MCF 10A (cell line): ENCODE measurements around the gene MYL10. TPM values are rescaled to one million over a fixed set of nuclear protein-coding genes. Genes with fewer than 3 reads are reported as not detected.
"Not testable (repeated sequence)": the region's sequence is repeated elsewhere in the genome, so short reads cannot be mapped to it uniquely, and the experiment has no call there.

Experiments
- BruUV-seq: library from RNA; stranded (reverse); fragments of 400-500 nt; replicated peaks from 2 replicates; lab custom pipeline; 2021; lab: Mats Ljungman, UMichigan
- CTCF ChIA-PET: fragments of 300-600 bp; sonication (Branson Sonifier 250); formaldehyde crosslinking; extraction: SDS; loops from one replicate; lab custom pipeline; 2021; ENCODE audit warnings: antibody characterized with exemption, inconsistent platforms; lab: Yijun Ruan, JAX
- POLR2A ChIA-PET: fragments of 300-600, 350-650 bp; sonication (Branson Sonifier 250); formaldehyde crosslinking; extraction: SDS; loops from one replicate; lab custom pipeline; 2020; ENCODE audit warnings: antibody characterized with exemption, inconsistent platforms; lab: Yijun Ruan, JAX
- DNase-seq: peaks from one replicate; pipeline ENCODE4 v3.0.0-alpha.2; 2018; ENCODE audit not compliant: unreplicated experiment
- H3K27ac Mint-ChIP-seq: one replicate; pipeline ENCODE4 v1.8.0; 2022; ENCODE audit warnings: mild to moderate bottlenecking, low read depth, mixed read lengths; ENCODE audit not compliant: unreplicated experiment
- H3K27me3 Mint-ChIP-seq: one replicate; pipeline ENCODE4 v1.8.0; 2022; ENCODE audit warnings: mixed read lengths; ENCODE audit not compliant: insufficient read depth, unreplicated experiment
- H3K36me3 Mint-ChIP-seq: one replicate; pipeline ENCODE4 v1.8.0; 2022; ENCODE audit warnings: mild to moderate bottlenecking, moderate library complexity, mixed read lengths; ENCODE audit not compliant: insufficient read depth, unreplicated experiment
- H3K4me1 Mint-ChIP-seq: one replicate; pipeline ENCODE4 v1.8.0; 2022; ENCODE audit warnings: mixed read lengths; ENCODE audit not compliant: insufficient read depth, unreplicated experiment
- H3K4me3 Mint-ChIP-seq: one replicate; pipeline ENCODE4 v1.8.0; 2022; ENCODE audit warnings: mild to moderate bottlenecking, moderate library complexity, mixed read lengths; ENCODE audit not compliant: unreplicated experiment
- H3K9me3 Mint-ChIP-seq: one replicate; pipeline ENCODE4 v1.8.0; 2022; ENCODE audit warnings: mixed read lengths; ENCODE audit not compliant: unreplicated experiment
- intact Hi-C: fragments of 100-400 bp; cut with micrococcal nuclease; formaldehyde crosslinking; loops from 2 replicates; pipeline ENCODE4 v1.14.1; 2022
- total RNA-seq: library from RNA; stranded (reverse); gene quantifications from 2 replicates; pipeline ENCODE4 v1.2.3, GENCODE V29; 2022
- TF ChIP-seq, protein P1 (sequence below): fragments of 200-600 bp; IDR thresholded peaks from one replicate; pipeline ENCODE4 v1.8.0; 2022; ENCODE audit warnings: antibody characterized with exemption, mild to moderate bottlenecking; ENCODE audit not compliant: unreplicated experiment

MYL10 gene
- total RNA-seq, 1 experiment from 2014 or later = not detected

DNA sequence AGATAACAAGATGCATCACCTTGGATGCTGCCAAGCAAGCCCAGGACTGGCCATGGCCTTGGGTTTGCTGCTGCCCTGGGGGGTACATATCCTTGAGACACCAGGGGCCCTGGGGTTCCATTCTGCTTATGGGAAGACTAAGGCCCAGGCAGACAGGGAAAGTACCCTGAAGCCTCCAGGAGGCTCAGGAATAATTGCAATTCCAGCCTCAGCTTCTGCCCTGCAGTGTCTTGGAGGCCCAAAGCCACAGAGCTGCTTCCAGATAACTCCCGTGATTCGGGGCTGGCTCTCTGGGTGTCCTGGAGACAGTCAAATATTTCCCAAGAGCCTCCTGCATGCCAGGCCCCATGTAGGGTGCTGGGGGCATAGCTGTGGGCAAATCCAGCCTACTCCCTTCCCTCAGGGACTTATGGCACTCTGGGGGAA is 22.6 kb downstream of the MYL10 start:
- H3K27ac Mint-ChIP-seq = no peak overlapping the region
- BruUV-seq = no TSS peak
- no peaks in the 10 kb centered on the region for H3K4me1 Mint-ChIP-seq
- intact Hi-C loops = no loop called here
- no peaks in the 10 kb centered on the region for H3K9me3 Mint-ChIP-seq
- TF ChIP-seq, protein P1, sequence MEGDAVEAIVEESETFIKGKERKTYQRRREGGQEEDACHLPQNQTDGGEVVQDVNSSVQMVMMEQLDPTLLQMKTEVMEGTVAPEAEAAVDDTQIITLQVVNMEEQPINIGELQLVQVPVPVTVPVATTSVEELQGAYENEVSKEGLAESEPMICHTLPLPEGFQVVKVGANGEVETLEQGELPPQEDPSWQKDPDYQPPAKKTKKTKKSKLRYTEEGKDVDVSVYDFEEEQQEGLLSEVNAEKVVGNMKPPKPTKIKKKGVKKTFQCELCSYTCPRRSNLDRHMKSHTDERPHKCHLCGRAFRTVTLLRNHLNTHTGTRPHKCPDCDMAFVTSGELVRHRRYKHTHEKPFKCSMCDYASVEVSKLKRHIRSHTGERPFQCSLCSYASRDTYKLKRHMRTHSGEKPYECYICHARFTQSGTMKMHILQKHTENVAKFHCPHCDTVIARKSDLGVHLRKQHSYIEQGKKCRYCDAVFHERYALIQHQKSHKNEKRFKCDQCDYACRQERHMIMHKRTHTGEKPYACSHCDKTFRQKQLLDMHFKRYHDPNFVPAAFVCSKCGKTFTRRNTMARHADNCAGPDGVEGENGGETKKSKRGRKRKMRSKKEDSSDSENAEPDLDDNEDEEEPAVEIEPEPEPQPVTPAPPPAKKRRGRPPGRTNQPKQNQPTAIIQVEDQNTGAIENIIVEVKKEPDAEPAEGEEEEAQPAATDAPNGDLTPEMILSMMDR = no peak
- no peaks in the 10 kb centered on the region for H3K27me3 Mint-ChIP-seq
- no peak for DNase-seq
- no peak overlapping the region for H3K4me3 Mint-ChIP-seq
- POLR2A ChIA-PET = no interaction called here
- CTCF ChIA-PET = interaction anchor here (0.7 to 0.9 kb wide), 2 partner anchors 211 to 1406 kb away, joined by 3 to 4 read pairs; partner anchors contain the start of gene CUX1
- no peaks in the 10 kb centered on the region for H3K36me3 Mint-ChIP-seq

DNA sequence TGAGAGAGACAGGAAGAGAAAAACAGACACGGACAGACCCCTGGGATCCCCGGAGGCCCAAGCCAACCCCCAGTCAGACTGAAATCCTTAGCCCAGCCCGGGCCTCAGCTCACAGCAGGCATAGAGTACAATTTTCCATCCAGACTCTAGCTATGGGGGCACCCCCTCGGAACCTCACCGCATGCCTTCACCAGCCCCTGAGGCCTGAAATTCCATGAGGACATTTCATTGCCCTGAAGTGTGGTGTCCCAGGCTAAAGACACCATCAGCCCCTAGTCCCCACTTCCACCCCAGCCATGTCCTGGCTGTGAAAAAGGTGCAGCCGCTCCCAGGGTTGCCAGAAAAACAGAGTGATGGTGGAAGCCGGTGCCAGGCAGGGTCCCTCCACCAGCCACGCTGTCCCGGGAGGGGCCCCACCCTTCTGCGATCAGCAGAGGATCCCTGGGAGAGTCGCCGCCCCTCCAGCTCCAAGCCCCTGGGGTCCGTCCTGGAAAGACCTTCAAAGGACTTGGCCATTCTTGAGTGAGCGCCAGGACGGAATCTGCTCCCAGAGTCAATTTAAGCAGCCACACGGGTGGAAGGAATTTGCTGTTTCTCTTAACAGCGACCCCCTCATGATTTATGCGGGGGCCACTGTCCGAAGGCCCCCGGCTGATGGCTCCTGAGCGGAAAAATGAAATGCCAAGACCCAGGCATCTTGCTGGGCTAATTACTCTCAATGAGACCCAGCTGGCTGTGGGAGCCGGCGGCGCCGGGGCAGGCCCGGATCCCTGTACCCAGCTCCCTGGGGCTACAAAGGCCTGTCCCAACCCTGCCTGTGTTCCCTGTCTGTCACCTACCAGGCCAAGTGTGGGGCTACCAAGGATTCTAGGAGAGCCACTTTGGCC is 23.2 kb downstream of the MYL10 start:
- POLR2A ChIA-PET = no interaction called here
- Mint-ChIP-seq H3K4me3 (no peak overlapping the region), H3K27me3 (no peaks in the 10 kb centered on the region), H3K27ac (no peak overlapping the region), H3K9me3 (no peaks in the 10 kb centered on the region), H3K4me1 (no peaks in the 10 kb centered on the region), H3K36me3 (no peaks in the 10 kb centered on the region)
- TF ChIP-seq, protein P1 = no peak
- DNase-seq = no peak
- intact Hi-C loops = no loop called here
- CTCF ChIA-PET = interaction anchor here (0.9 to 1.2 kb wide), 4 partner anchors 10 to 212 kb away, joined by 3 to 5 read pairs (median 4); partner anchors contain the start of gene CUX1
- no TSS peak for BruUV-seq

DNA sequence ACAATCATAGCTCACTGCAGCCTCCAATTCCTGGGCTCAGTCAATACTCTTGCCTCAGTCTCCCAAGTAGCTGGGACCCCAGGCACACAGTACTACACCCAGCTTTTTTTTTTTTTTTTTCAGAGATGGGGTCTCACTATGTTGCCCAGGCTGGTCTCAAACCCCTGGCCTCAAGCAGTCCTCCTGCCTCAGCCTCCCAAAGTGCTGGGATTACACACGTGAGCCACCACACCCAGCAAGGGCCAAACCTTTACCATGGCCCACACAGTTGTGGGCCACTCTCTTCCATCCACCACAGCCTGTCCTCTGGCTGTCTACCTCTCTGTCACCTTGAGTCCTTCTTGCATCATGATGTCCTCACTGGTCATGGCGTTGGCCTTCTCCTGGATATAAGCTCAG is 24.2 kb downstream of the MYL10 start:
- POLR2A ChIA-PET, H3K9me3 Mint-ChIP-seq: not testable (repeated sequence)
- CTCF ChIA-PET = interaction anchor here (0.6 to 3.4 kb wide), 8 partner anchors 9 to 1397 kb away, joined by 3 to 16 read pairs (median 3); no protein-coding TSS in a partner anchor

GRCh38 chr7:101604331-101604933 is 24.7 kb downstream of the MYL10 start:
- BruUV-seq = no TSS peak
- Mint-ChIP-seq H3K27ac (no peak overlapping the region), H3K27me3 (no peaks in the 10 kb centered on the region), H3K9me3 (no peaks in the 10 kb centered on the region), H3K4me3 (no peak overlapping the region), H3K4me1 (no peaks in the 10 kb centered on the region), H3K36me3 (no peaks in the 10 kb centered on the region)
- ChIA-PET POLR2A (interaction anchor here (0.7 kb wide), 1 partner anchor 210 kb away, joined by 3 read pairs; no protein-coding TSS in a partner anchor), CTCF (interaction anchor here (0.5 to 3.4 kb wide), 11 partner anchors 12 to 784 kb away, joined by 3 to 16 read pairs (median 3); no protein-coding TSS in a partner anchor)
- TF ChIP-seq, protein P1 = no peak
- intact Hi-C loops = loop anchor here (5.0 kb wide), 1 partner anchor 78 kb away; no protein-coding TSS in a partner anchor
- DNase-seq = no peak

More for the DNA sequence above, 24.2 kb downstream of the MYL10 start:
- DNase-seq, H3K27me3 Mint-ChIP-seq, H3K27ac Mint-ChIP-seq, BruUV-seq, H3K4me1 Mint-ChIP-seq, H3K4me3 Mint-ChIP-seq, H3K36me3 Mint-ChIP-seq: not testable (repeated sequence)
- intact Hi-C loops = loop anchor here (5.0 kb wide), 1 partner anchor 77 kb away; no protein-coding TSS in a partner anchor
